ENCODE data around the gene CD1C.
"Not testable (repeated sequence)": the region's sequence is repeated elsewhere in the genome, so short reads cannot be mapped to it uniquely, and the experiment has no call there.

CD1C gene

GRCh38 chr1:158274797-158275196 is 14.9 kb upstream of the CD1C start:
- no peaks in the 10 kb centered on the region for H3K36me3 ChIP-seq (ENCODE audit: control insufficient read depth in 1 of 2, insufficient read depth in 2 of 2, low read length in 2 of 2)
- no peak overlapping the region for H3K27ac ChIP-seq (ENCODE audit: low read depth, low read length)
- no peaks in the 10 kb centered on the region for H3K9me3 ChIP-seq (ENCODE audit: control insufficient read depth in 1 of 2, low read length in 2 of 2)
- no peaks in the 10 kb centered on the region for H3K27me3 ChIP-seq (ENCODE audit: control insufficient read depth in 1 of 2, insufficient read depth in 2 of 2, low read length in 2 of 2)
- no peak overlapping the region for H3K9ac ChIP-seq (ENCODE audit: low read depth in 1 of 2, low read length in 2 of 2)
- H3K4me1 ChIP-seq (ENCODE audit: control insufficient read depth in 1 of 2, insufficient read depth in 2 of 2, low read length in 2 of 2): no peaks in the 10 kb centered on the region
- H3K4me3 ChIP-seq (ENCODE audit: low read depth in 1 of 2, low read length in 2 of 2): no peak overlapping the region

GRCh38 chr1:158282421-158282820 is 7.3 kb upstream of the CD1C start:
- H3K9ac ChIP-seq (ENCODE audit: low read depth in 1 of 2, low read length in 2 of 2); H3K4me1 ChIP-seq (ENCODE audit: control insufficient read depth in 1 of 2, insufficient read depth in 2 of 2, low read length in 2 of 2); H3K36me3 ChIP-seq (ENCODE audit: control insufficient read depth in 1 of 2, insufficient read depth in 2 of 2, low read length in 2 of 2); H3K27me3 ChIP-seq (ENCODE audit: control insufficient read depth in 1 of 2, insufficient read depth in 2 of 2, low read length in 2 of 2); H3K9me3 ChIP-seq (ENCODE audit: control insufficient read depth in 1 of 2, low read length in 2 of 2); H3K27ac ChIP-seq (ENCODE audit: low read depth, low read length); H3K4me3 ChIP-seq (ENCODE audit: low read depth in 1 of 2, low read length in 2 of 2): not testable (repeated sequence)

GRCh38 chr1:158283965-158284364 is 5.8 kb upstream of the CD1C start:
- Histone ChIP-seq H3K36me3 (ENCODE audit: control insufficient read depth in 1 of 2, insufficient read depth in 2 of 2, low read length in 2 of 2) (no peaks in the 10 kb centered on the region), H3K27ac (ENCODE audit: low read depth, low read length) (no peak overlapping the region), H3K9ac (ENCODE audit: low read depth in 1 of 2, low read length in 2 of 2) (no peak overlapping the region), H3K4me3 (ENCODE audit: low read depth in 1 of 2, low read length in 2 of 2) (no peak overlapping the region), H3K27me3 (ENCODE audit: control insufficient read depth in 1 of 2, insufficient read depth in 2 of 2, low read length in 2 of 2) (peaks cover 0 to 5% of the 10 kb centered on the region in 2 donors), H3K9me3 (ENCODE audit: control insufficient read depth in 1 of 2, low read length in 2 of 2) (no peaks in the 10 kb centered on the region), H3K4me1 (ENCODE audit: control insufficient read depth in 1 of 2, insufficient read depth in 2 of 2, low read length in 2 of 2) (no peaks in the 10 kb centered on the region)

- no peak overlapping the region for H3K4me3 ChIP-seq (ENCODE audit: low read depth in 1 of 2, low read length in 2 of 2)
These were observed 3.9 kb upstream of the CD1C start for GRCh38 chr1:158285756-158286241.

GRCh38 chr1:158286487-158286886 is 3.2 kb upstream of the CD1C start:
- H3K27ac ChIP-seq (ENCODE audit: low read depth, low read length): no peak overlapping the region
- no peaks in the 10 kb centered on the region for H3K4me1 ChIP-seq (ENCODE audit: control insufficient read depth in 1 of 2, insufficient read depth in 2 of 2, low read length in 2 of 2)
- no peak overlapping the region for H3K4me3 ChIP-seq (ENCODE audit: low read depth in 1 of 2, low read length in 2 of 2)
- no peak overlapping the region for H3K9ac ChIP-seq (ENCODE audit: low read depth in 1 of 2, low read length in 2 of 2)
- peaks cover 0 to 5% of the 10 kb centered on the region in 2 donors for H3K27me3 ChIP-seq (ENCODE audit: control insufficient read depth in 1 of 2, insufficient read depth in 2 of 2, low read length in 2 of 2)
- no peaks in the 10 kb centered on the region for H3K9me3 ChIP-seq (ENCODE audit: control insufficient read depth in 1 of 2, low read length in 2 of 2)
- H3K36me3 ChIP-seq (ENCODE audit: control insufficient read depth in 1 of 2, insufficient read depth in 2 of 2, low read length in 2 of 2): no peaks in the 10 kb centered on the region

More at GRCh38 chr1:158285756-158286241, 3.9 kb upstream of the CD1C start:
- Histone ChIP-seq H3K27me3 (ENCODE audit: control insufficient read depth in 1 of 2, insufficient read depth in 2 of 2, low read length in 2 of 2) (peaks cover 0 to 5% of the 10 kb centered on the region in 2 donors), H3K27ac (ENCODE audit: low read depth, low read length) (no peak overlapping the region), H3K36me3 (ENCODE audit: control insufficient read depth in 1 of 2, insufficient read depth in 2 of 2, low read length in 2 of 2) (no peaks in the 10 kb centered on the region), H3K4me1 (ENCODE audit: control insufficient read depth in 1 of 2, insufficient read depth in 2 of 2, low read length in 2 of 2) (no peaks in the 10 kb centered on the region), H3K9me3 (ENCODE audit: control insufficient read depth in 1 of 2, low read length in 2 of 2) (no peaks in the 10 kb centered on the region), H3K9ac (ENCODE audit: low read depth in 1 of 2, low read length in 2 of 2) (no peak overlapping the region)

- H3K27ac ChIP-seq (ENCODE audit: low read depth, low read length): no peak overlapping the region
- no peaks in the 10 kb centered on the region for H3K4me1 ChIP-seq (ENCODE audit: control insufficient read depth in 1 of 2, insufficient read depth in 2 of 2, low read length in 2 of 2)
- no peak overlapping the region for H3K9ac ChIP-seq (ENCODE audit: low read depth in 1 of 2, low read length in 2 of 2)
- no peaks in the 10 kb centered on the region for H3K36me3 ChIP-seq (ENCODE audit: control insufficient read depth in 1 of 2, insufficient read depth in 2 of 2, low read length in 2 of 2)
- peaks cover 0 to 5% of the 10 kb centered on the region in 2 donors for H3K27me3 ChIP-seq (ENCODE audit: control insufficient read depth in 1 of 2, insufficient read depth in 2 of 2, low read length in 2 of 2)
- no peaks in the 10 kb centered on the region for H3K9me3 ChIP-seq (ENCODE audit: control insufficient read depth in 1 of 2, low read length in 2 of 2)
- no peak overlapping the region for H3K4me3 ChIP-seq (ENCODE audit: low read depth in 1 of 2, low read length in 2 of 2)
These were observed 2.8 kb upstream of the CD1C start for GRCh38 chr1:158286941-158287346.

- Histone ChIP-seq H3K4me1 (ENCODE audit: control insufficient read depth in 1 of 2, insufficient read depth in 2 of 2, low read length in 2 of 2) (no peaks in the 10 kb centered on the region), H3K9ac (ENCODE audit: low read depth in 1 of 2, low read length in 2 of 2) (no peak overlapping the region), H3K9me3 (ENCODE audit: control insufficient read depth in 1 of 2, low read length in 2 of 2) (no peaks in the 10 kb centered on the region), H3K4me3 (ENCODE audit: low read depth in 1 of 2, low read length in 2 of 2) (no peak overlapping the region), H3K27ac (ENCODE audit: low read depth, low read length) (no peak overlapping the region), H3K36me3 (ENCODE audit: control insufficient read depth in 1 of 2, insufficient read depth in 2 of 2, low read length in 2 of 2) (no peaks in the 10 kb centered on the region), H3K27me3 (ENCODE audit: control insufficient read depth in 1 of 2, insufficient read depth in 2 of 2, low read length in 2 of 2) (peaks cover 0 to 5% of the 10 kb centered on the region in 2 donors)
These were observed 660 bp downstream of the CD1C start for GRCh38 chr1:158290321-158290844.

- Histone ChIP-seq H3K9ac (ENCODE audit: low read depth in 1 of 2, low read length in 2 of 2) (no peak overlapping the region), H3K9me3 (ENCODE audit: control insufficient read depth in 1 of 2, low read length in 2 of 2) (no peaks in the 10 kb centered on the region), H3K27ac (ENCODE audit: low read depth, low read length) (no peak overlapping the region), H3K4me3 (ENCODE audit: low read depth in 1 of 2, low read length in 2 of 2) (no peak overlapping the region), H3K4me1 (ENCODE audit: control insufficient read depth in 1 of 2, insufficient read depth in 2 of 2, low read length in 2 of 2) (no peaks in the 10 kb centered on the region), H3K27me3 (ENCODE audit: control insufficient read depth in 1 of 2, insufficient read depth in 2 of 2, low read length in 2 of 2) (no peaks in the 10 kb centered on the region), H3K36me3 (ENCODE audit: control insufficient read depth in 1 of 2, insufficient read depth in 2 of 2, low read length in 2 of 2) (no peaks in the 10 kb centered on the region)
These were observed 6.1 kb downstream of the CD1C start for GRCh38 chr1:158295791-158296190.

GRCh38 chr1:158310623-158311022 is 20.9 kb downstream of the CD1C start:
- Histone ChIP-seq H3K27me3 (ENCODE audit: control insufficient read depth in 1 of 2, insufficient read depth in 2 of 2, low read length in 2 of 2) (no peaks in the 10 kb centered on the region), H3K9me3 (ENCODE audit: control insufficient read depth in 1 of 2, low read length in 2 of 2) (peaks cover 0 to 9% of the 10 kb centered on the region in 2 donors), H3K9ac (ENCODE audit: low read depth in 1 of 2, low read length in 2 of 2) (no peak overlapping the region), H3K4me3 (ENCODE audit: low read depth in 1 of 2, low read length in 2 of 2) (no peak overlapping the region), H3K36me3 (ENCODE audit: control insufficient read depth in 1 of 2, insufficient read depth in 2 of 2, low read length in 2 of 2) (no peaks in the 10 kb centered on the region), H3K27ac (ENCODE audit: low read depth, low read length) (no peak overlapping the region), H3K4me1 (ENCODE audit: control insufficient read depth in 1 of 2, insufficient read depth in 2 of 2, low read length in 2 of 2) (no peaks in the 10 kb centered on the region)

GRCh38 chr1:158311066-158311465 is 21.3 kb downstream of the CD1C start:
- Histone ChIP-seq H3K27me3 (ENCODE audit: control insufficient read depth in 1 of 2, insufficient read depth in 2 of 2, low read length in 2 of 2) (no peaks in the 10 kb centered on the region), H3K4me3 (ENCODE audit: low read depth in 1 of 2, low read length in 2 of 2) (no peak overlapping the region), H3K9ac (ENCODE audit: low read depth in 1 of 2, low read length in 2 of 2) (no peak overlapping the region), H3K36me3 (ENCODE audit: control insufficient read depth in 1 of 2, insufficient read depth in 2 of 2, low read length in 2 of 2) (no peaks in the 10 kb centered on the region), H3K9me3 (ENCODE audit: control insufficient read depth in 1 of 2, low read length in 2 of 2) (peaks cover 0 to 9% of the 10 kb centered on the region in 2 donors), H3K4me1 (ENCODE audit: control insufficient read depth in 1 of 2, insufficient read depth in 2 of 2, low read length in 2 of 2) (no peaks in the 10 kb centered on the region), H3K27ac (ENCODE audit: low read depth, low read length) (no peak overlapping the region)

- H3K4me3 ChIP-seq (ENCODE audit: low read depth in 1 of 2, low read length in 2 of 2): no peak overlapping the region
- no peak overlapping the region for H3K27ac ChIP-seq (ENCODE audit: low read depth, low read length)
- no peak overlapping the region for H3K9ac ChIP-seq (ENCODE audit: low read depth in 1 of 2, low read length in 2 of 2)
- no peaks in the 10 kb centered on the region for H3K9me3 ChIP-seq (ENCODE audit: control insufficient read depth in 1 of 2, low read length in 2 of 2)
- no peaks in the 10 kb centered on the region for H3K27me3 ChIP-seq (ENCODE audit: control insufficient read depth in 1 of 2, insufficient read depth in 2 of 2, low read length in 2 of 2)
- H3K36me3 ChIP-seq (ENCODE audit: control insufficient read depth in 1 of 2, insufficient read depth in 2 of 2, low read length in 2 of 2): no peaks in the 10 kb centered on the region
- no peaks in the 10 kb centered on the region for H3K4me1 ChIP-seq (ENCODE audit: control insufficient read depth in 1 of 2, insufficient read depth in 2 of 2, low read length in 2 of 2)
These were observed 34.1 kb downstream of the CD1C start for GRCh38 chr1:158323866-158324265.

All from duodenal mucosa (tissue), 2 donors.